ENCODE measurements around the gene OR56A4.

The OR56A4 gene

GRCh38 chr11:5955586-5955985, 51.2 kb downstream of the OR56A4 start:
- no peak for DNase-seq

Measured in NK-92 treated with Interleukin-12 subunit alpha and Interleukin-12 subunit beta, amount 100 ng/mL, for 24 hours (cell line).